Breast epithelium (tissue), 4 donors: ENCODE results near the gene EPHA3. TPM values are rescaled to one million over a fixed set of nuclear protein-coding genes. Genes with fewer than 3 reads are reported as not detected.

Source experiments
- DNase-seq, 2 donors: peaks; one replicate each; pipeline ENCODE4 v3.0.0-alpha.2; 2019; ENCODE audit warnings: low spot score in 2 of 2
- H3K27ac ChIP-seq, 2 donors: fragments of 200-600 bp; sonication (generic) in 1 of 2; one replicate each; pipeline ENCODE4 v1.5.1; 2016 to 2019; ENCODE audit warnings: mild to moderate bottlenecking in 1 of 2
- H3K27me3 ChIP-seq, 2 donors: fragments of 200-600 bp; sonication (generic) in 1 of 2; one replicate each; pipeline versions ENCODE4 v1.5.1 to v1.6.0; 2017 to 2019; ENCODE audit warnings: control low read depth in 1 of 2, mild to moderate bottlenecking in 1 of 2
- H3K36me3 ChIP-seq: fragments of 200-600 bp; one replicate; pipeline ENCODE4 v1.5.1; 2019
- H3K4me1 ChIP-seq, 2 donors: fragments of 200-600 bp; sonication (generic); one replicate each; pipeline ENCODE4 v1.5.1; 2016 to 2019; ENCODE audit warnings: control low read depth in 1 of 2
- H3K4me3 ChIP-seq, 3 donors: fragments of 200-600 bp; sonication (generic); 1 replicate in 2 of 3; 2 replicates in 1 of 3; pipeline ENCODE4 v1.5.1; 2016 to 2019; ENCODE audit warnings: mild to moderate bottlenecking in 3 of 3, moderate library complexity in 2 of 3
- H3K9me3 ChIP-seq, 2 donors: fragments of 200-600 bp; sonication (generic) in 1 of 2; one replicate each; pipeline ENCODE4 v1.5.1; 2016 to 2019; ENCODE audit warnings: control low read depth in 1 of 2
- POLR2A ChIP-seq: fragments of 450-650 bp; IDR thresholded peaks from one replicate; pipeline ENCODE4 v1.6.1; 2016; ENCODE audit warnings: antibody characterized with exemption, mild to moderate bottlenecking, moderate library complexity
- POLR2AphosphoS5 ChIP-seq, 3 donors: sonication (generic); formaldehyde crosslinking; IDR thresholded peaks; one replicate each; pipeline ENCODE4 v1.6.1; 2017; ENCODE audit warnings: antibody characterized with exemption in 3 of 3
- intact Hi-C: fragments of 100-400 bp; cut with DNase I; formaldehyde crosslinking; loops from one replicate; pipeline ENCODE4 v1.15.1; 2023; ENCODE audit warnings: low total_unique reads
- total RNA-seq, 3 donors: library from RNA; depleted of rRNA; stranded (reverse); fragments of >200 nt; gene quantifications; one replicate each; pipeline ENCODE4 v1.1.0, GENCODE V29; 2016
- TF ChIP-seq, protein P1 (sequence below), 3 donors: fragments of 450-650 bp; IDR thresholded peaks; one replicate each; pipeline ENCODE4 v1.5.1; 2016 to 2017; ENCODE audit warnings: antibody characterized with exemption in 3 of 3, mild to moderate bottlenecking in 3 of 3, moderate library complexity in 3 of 3

The EPHA3 gene
- total RNA-seq, 3 donors from 2014 or later, result 1.0 to 3.9 (median 3.7) TPM

GRCh38 chr3:89474333-89475130 lies 367.1 kb downstream of the EPHA3 start:
- no peak overlapping the region for H3K27ac ChIP-seq
- intact Hi-C loops, result no loop called here
- H3K27me3 ChIP-seq, result no peaks in the 10 kb centered on the region

DNA sequence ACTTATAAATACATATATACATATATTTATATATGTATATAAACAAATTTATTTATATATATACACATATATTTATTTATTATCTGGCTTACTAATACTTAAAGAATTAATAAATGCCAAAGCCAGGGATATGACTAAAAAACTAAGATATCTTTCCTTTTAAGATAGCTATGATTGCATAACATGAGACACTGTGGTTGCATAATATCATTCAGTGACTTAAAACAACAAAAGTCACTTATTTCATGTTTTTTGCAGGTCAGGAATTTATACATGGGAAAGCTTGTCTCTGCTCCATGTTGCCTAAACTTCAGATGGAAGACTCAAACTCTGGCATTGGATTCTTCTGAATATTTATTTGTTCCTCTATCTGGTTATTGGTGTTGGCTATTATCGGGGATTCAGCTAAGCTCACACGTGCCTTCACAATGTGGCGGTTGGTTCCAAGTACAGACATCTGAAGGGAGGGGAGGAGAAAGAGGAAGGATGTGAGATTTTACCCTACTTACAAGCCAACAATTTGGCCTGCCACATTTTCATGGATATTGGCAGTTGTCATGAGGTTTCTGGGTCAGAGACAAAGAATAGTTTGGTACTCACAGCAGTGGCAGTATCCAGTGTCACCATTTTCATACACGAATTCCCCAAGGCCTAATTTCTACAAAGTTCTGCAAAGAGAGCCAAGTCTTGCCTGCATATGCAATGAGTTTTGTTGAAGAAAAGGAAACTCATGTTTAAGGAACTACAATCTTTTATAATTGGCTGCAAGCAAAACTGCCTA lies 381.6 kb downstream of the EPHA3 start:
- no peak for DNase-seq
- Histone ChIP-seq H3K36me3 (no peaks in the 10 kb centered on the region), H3K4me3 (no peak overlapping the region), H3K27me3 (no peaks in the 10 kb centered on the region), H3K27ac (no peak overlapping the region), H3K9me3 (no peaks in the 10 kb centered on the region), H3K4me1 (no peaks in the 10 kb centered on the region)
- TF ChIP-seq POLR2AphosphoS5 (IDR thresholded peaks at IDR 0.05), result no peak
- TF ChIP-seq POLR2A, result no peak
- TF ChIP-seq, protein P1, sequence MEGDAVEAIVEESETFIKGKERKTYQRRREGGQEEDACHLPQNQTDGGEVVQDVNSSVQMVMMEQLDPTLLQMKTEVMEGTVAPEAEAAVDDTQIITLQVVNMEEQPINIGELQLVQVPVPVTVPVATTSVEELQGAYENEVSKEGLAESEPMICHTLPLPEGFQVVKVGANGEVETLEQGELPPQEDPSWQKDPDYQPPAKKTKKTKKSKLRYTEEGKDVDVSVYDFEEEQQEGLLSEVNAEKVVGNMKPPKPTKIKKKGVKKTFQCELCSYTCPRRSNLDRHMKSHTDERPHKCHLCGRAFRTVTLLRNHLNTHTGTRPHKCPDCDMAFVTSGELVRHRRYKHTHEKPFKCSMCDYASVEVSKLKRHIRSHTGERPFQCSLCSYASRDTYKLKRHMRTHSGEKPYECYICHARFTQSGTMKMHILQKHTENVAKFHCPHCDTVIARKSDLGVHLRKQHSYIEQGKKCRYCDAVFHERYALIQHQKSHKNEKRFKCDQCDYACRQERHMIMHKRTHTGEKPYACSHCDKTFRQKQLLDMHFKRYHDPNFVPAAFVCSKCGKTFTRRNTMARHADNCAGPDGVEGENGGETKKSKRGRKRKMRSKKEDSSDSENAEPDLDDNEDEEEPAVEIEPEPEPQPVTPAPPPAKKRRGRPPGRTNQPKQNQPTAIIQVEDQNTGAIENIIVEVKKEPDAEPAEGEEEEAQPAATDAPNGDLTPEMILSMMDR (IDR thresholded peaks at IDR 0.05), result no peak
- intact Hi-C loops, result no loop called here

More at GRCh38 chr3:89474333-89475130, 367.1 kb downstream of the EPHA3 start:
- Histone ChIP-seq H3K36me3 (no peaks in the 10 kb centered on the region), H3K9me3 (no peaks in the 10 kb centered on the region), H3K4me3 (no peak overlapping the region), H3K4me1 (no peaks in the 10 kb centered on the region)
- TF ChIP-seq, protein P1 (IDR thresholded peaks at IDR 0.05), result no peak
- TF ChIP-seq POLR2A (no peak), POLR2AphosphoS5 (IDR thresholded peaks at IDR 0.05) (no peak)
- DNase-seq, result no peak

- Histone ChIP-seq H3K27me3 (no peaks in the 10 kb centered on the region), H3K36me3 (no peaks in the 10 kb centered on the region), H3K27ac (no peak overlapping the region), H3K4me1 (no peaks in the 10 kb centered on the region), H3K4me3 (no peak overlapping the region), H3K9me3 (no peaks in the 10 kb centered on the region)
- no peak for DNase-seq
- TF ChIP-seq POLR2A (no peak), POLR2AphosphoS5 (IDR thresholded peaks at IDR 0.05) (no peak)
- TF ChIP-seq, protein P1 (IDR thresholded peaks at IDR 0.05), result no peak
- intact Hi-C loops, result loop anchor here (5.0 kb wide), 1 partner anchor 828 kb away; no protein-coding TSS in a partner anchor
These were observed 382.7 kb downstream of the EPHA3 start for GRCh38 chr3:89490129-89490528.

DNA sequence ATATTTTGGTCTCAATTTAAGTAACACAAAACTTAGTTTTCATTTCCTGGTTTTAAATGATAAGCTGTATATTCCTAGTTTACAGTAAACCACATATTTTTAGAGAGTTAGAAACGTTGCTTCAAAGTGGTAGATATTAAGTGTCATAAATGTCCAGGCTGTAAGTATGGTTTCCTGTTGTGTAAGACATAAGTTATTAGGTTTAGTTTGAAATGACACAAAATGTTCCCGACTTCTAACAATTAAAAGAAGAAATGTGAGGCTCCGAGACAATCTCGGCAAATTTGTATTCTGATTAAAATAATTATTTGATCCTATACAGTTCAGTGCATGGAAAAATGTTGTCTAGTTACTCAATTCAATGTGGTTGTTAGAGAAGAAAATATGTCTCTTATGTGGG lies 387.3 kb downstream of the EPHA3 start:
- no peak for TF ChIP-seq POLR2AphosphoS5 (IDR thresholded peaks at IDR 0.05)
- TF ChIP-seq, protein P1 (IDR thresholded peaks at IDR 0.05), result no peak
- no peak for TF ChIP-seq POLR2A
- DNase-seq, result no peak
- Histone ChIP-seq H3K9me3 (no peaks in the 10 kb centered on the region), H3K27me3 (no peaks in the 10 kb centered on the region), H3K27ac (no peak overlapping the region), H3K4me3 (no peak overlapping the region), H3K4me1 (no peaks in the 10 kb centered on the region), H3K36me3 (no peaks in the 10 kb centered on the region)
- intact Hi-C loops, result loop anchor here (5.0 kb wide), 1 partner anchor 832 kb away; no protein-coding TSS in a partner anchor
